ENCODE results near the gene OR2A2.
"Not testable (repeated sequence)": the region's sequence is repeated elsewhere in the genome, so short reads cannot be mapped to it uniquely, and the experiment has no call there.

OR2A2 gene

DNA sequence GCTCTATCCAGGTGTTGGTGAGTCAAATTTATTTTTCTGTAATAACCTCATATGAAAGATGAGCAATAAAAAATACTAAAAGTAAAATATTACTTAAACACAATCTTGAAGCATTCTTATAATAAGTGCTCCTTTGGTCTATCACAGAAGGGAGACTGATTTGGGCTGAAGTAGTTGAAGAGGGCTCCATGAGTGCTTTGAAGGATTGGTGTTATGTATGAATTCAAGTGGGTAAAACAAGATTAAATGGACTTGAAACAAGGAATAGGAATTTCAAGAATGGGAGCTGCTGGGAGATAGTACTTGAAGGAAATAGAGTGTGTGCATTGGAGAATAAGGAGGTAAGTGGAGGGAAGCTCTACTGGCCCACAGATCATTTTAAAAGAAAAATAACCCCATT is 7.3 kb upstream of the OR2A2 start:
- H3K9ac ChIP-seq (ENCODE audit: low read depth in 1 of 2, low read length in 2 of 2) = no peak overlapping the region
- no peak overlapping the region for H3K27ac ChIP-seq (ENCODE audit: low read depth, low read length)
- no peaks in the 10 kb centered on the region for H3K4me1 ChIP-seq (ENCODE audit: control insufficient read depth in 1 of 2, insufficient read depth in 2 of 2, low read length in 2 of 2)
- no peak overlapping the region for H3K4me3 ChIP-seq (ENCODE audit: low read depth in 1 of 2, low read length in 2 of 2)
- no peaks in the 10 kb centered on the region for H3K27me3 ChIP-seq (ENCODE audit: control insufficient read depth in 1 of 2, insufficient read depth in 2 of 2, low read length in 2 of 2)
- H3K36me3 ChIP-seq (ENCODE audit: control insufficient read depth in 1 of 2, insufficient read depth in 2 of 2, low read length in 2 of 2) = no peaks in the 10 kb centered on the region
- H3K9me3 ChIP-seq (ENCODE audit: control insufficient read depth in 1 of 2, low read length in 2 of 2) = no peaks in the 10 kb centered on the region

DNA sequence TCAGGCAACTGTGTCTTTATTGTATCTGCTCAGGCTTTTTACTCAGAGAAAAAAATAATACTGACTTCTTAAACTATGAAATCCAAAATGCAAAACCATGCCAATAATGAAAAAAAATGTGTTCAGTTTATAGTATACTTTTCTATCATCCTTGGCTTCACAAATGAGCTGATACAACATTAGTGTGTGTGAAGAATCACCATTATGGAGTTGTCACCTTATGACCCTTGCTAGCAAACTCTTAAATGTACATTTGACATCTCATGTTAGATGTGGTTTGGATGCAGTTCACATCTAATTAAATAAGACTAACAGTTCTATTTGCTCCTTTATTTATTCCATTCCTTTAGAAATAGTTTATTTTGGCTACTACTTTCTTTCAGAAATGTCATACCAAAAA is 4.2 kb upstream of the OR2A2 start:
- Histone ChIP-seq H3K36me3 (ENCODE audit: control insufficient read depth in 1 of 2, insufficient read depth in 2 of 2, low read length in 2 of 2) (no peaks in the 10 kb centered on the region), H3K9ac (ENCODE audit: low read depth in 1 of 2, low read length in 2 of 2) (no peak overlapping the region), H3K9me3 (ENCODE audit: control insufficient read depth in 1 of 2, low read length in 2 of 2) (no peaks in the 10 kb centered on the region), H3K27ac (ENCODE audit: low read depth, low read length) (no peak overlapping the region), H3K27me3 (ENCODE audit: control insufficient read depth in 1 of 2, insufficient read depth in 2 of 2, low read length in 2 of 2) (no peaks in the 10 kb centered on the region), H3K4me1 (ENCODE audit: control insufficient read depth in 1 of 2, insufficient read depth in 2 of 2, low read length in 2 of 2) (no peaks in the 10 kb centered on the region), H3K4me3 (ENCODE audit: low read depth in 1 of 2, low read length in 2 of 2) (no peak overlapping the region)

DNA sequence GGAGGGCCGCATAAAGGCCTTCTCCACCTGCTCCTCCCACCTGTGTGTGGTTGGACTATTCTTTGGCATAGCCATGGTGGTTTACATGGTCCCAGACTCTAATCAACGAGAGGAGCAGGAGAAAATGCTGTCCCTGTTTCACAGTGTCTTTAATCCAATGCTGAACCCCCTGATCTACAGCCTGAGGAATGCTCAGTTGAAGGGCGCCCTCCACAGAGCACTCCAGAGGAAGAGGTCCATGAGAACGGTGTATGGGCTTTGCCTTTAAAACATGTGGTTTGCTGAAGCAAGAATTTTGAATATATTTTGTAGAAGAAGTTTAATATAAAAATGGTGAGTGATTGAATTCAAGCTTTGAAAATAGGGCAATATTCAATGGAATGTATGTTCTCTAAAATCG is 889 bp downstream of the OR2A2 start:
- Histone ChIP-seq H3K4me1 (ENCODE audit: control insufficient read depth in 1 of 2, insufficient read depth in 2 of 2, low read length in 2 of 2) (no peaks in the 10 kb centered on the region), H3K9me3 (ENCODE audit: control insufficient read depth in 1 of 2, low read length in 2 of 2) (no peaks in the 10 kb centered on the region), H3K9ac (ENCODE audit: low read depth in 1 of 2, low read length in 2 of 2) (no peak overlapping the region), H3K36me3 (ENCODE audit: control insufficient read depth in 1 of 2, insufficient read depth in 2 of 2, low read length in 2 of 2) (no peaks in the 10 kb centered on the region), H3K4me3 (ENCODE audit: low read depth in 1 of 2, low read length in 2 of 2) (no peak overlapping the region), H3K27ac (ENCODE audit: low read depth, low read length) (no peak overlapping the region), H3K27me3 (ENCODE audit: control insufficient read depth in 1 of 2, insufficient read depth in 2 of 2, low read length in 2 of 2) (no peaks in the 10 kb centered on the region)

DNA sequence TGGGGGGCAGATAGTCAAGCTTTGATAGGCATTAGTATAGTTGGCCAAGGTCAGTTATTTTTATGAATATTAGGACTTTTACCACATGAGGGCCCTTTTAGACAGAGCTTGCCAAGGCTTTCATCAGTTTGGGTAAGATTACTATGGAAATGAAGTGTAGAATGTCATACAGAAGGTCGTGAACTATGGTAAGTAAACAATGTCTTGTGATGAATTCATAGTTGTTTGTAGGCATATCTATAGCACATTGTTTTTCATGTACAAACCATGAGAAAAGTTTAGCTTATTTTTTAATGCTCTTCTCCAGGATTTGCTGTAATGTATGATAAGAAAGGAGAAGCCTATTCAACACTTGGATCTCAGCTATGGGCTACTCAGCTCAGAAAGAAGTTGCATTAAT is 4.3 kb downstream of the OR2A2 start:
- H3K9ac ChIP-seq (ENCODE audit: low read depth in 1 of 2, low read length in 2 of 2) = no peak overlapping the region

DNA sequence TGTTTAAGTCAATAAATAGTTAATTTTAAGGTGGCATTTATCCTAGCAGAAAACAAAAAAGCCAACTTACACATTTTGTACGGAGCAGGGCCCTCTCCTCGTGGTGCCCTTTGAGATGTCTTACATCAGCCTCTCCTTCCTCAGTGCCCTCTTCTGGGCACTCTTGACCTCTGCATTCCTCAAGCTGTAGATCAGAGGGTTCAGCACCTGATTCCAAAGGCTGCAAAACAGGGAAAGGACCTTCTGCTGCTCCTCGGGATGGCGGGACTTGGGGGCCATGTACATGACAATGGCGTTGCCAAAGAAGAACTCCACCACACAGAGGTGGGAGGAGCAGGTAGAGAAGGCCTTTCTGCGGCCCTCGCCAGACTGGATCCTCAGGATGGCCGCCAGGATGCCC is 9.0 kb downstream of the OR2A2 start:
- Histone ChIP-seq H3K36me3 (ENCODE audit: control insufficient read depth in 1 of 2, insufficient read depth in 2 of 2, low read length in 2 of 2) (no peaks in the 10 kb centered on the region), H3K9me3 (ENCODE audit: control insufficient read depth in 1 of 2, low read length in 2 of 2) (no peaks in the 10 kb centered on the region), H3K9ac (ENCODE audit: low read depth in 1 of 2, low read length in 2 of 2) (no peak overlapping the region), H3K4me3 (ENCODE audit: low read depth in 1 of 2, low read length in 2 of 2) (no peak overlapping the region), H3K27ac (ENCODE audit: low read depth, low read length) (no peak overlapping the region), H3K27me3 (ENCODE audit: control insufficient read depth in 1 of 2, insufficient read depth in 2 of 2, low read length in 2 of 2) (no peaks in the 10 kb centered on the region), H3K4me1 (ENCODE audit: control insufficient read depth in 1 of 2, insufficient read depth in 2 of 2, low read length in 2 of 2) (no peaks in the 10 kb centered on the region)

More for the DNA sequence above, 4.3 kb downstream of the OR2A2 start:
- Histone ChIP-seq H3K9me3 (ENCODE audit: control insufficient read depth in 1 of 2, low read length in 2 of 2) (no peaks in the 10 kb centered on the region), H3K27ac (ENCODE audit: low read depth, low read length) (no peak overlapping the region), H3K27me3 (ENCODE audit: control insufficient read depth in 1 of 2, insufficient read depth in 2 of 2, low read length in 2 of 2) (no peaks in the 10 kb centered on the region), H3K36me3 (ENCODE audit: control insufficient read depth in 1 of 2, insufficient read depth in 2 of 2, low read length in 2 of 2) (no peaks in the 10 kb centered on the region), H3K4me1 (ENCODE audit: control insufficient read depth in 1 of 2, insufficient read depth in 2 of 2, low read length in 2 of 2) (no peaks in the 10 kb centered on the region), H3K4me3 (ENCODE audit: low read depth in 1 of 2, low read length in 2 of 2) (no peak overlapping the region)

DNA sequence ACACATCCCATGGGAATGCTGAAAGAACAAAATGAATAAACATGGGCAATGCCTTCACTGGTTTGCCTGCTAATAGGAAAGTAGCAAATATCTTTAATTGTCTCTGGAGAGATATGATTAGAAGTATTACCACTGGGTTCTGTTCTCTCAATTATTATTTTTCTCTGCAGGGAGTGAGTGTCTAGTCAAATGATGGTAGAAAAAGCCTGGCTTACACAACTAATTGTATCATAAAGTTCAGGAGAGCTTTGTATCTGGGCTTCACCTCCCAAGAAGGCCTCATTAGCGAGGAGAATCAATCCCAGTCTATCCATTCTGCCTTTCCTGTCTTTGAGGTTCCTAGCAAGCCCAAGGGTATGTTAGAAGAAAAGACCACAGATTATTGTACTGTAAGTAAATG is 13.5 kb downstream of the OR2A2 start, which contains the start of gene OR2A14:
Gene OR2A14, plus strand, starts transcription at position 301 of the 400 bp plus-strand sequence. CDS start 5,937 bp downstream, outside the sequence.
- no peak within 1 kb of the TSS for H3K9ac ChIP-seq (ENCODE audit: low read depth in 1 of 2, low read length in 2 of 2)
- H3K36me3 ChIP-seq (ENCODE audit: control insufficient read depth in 1 of 2, insufficient read depth in 2 of 2, low read length in 2 of 2) = no peaks in the 10 kb centered on the region
- no peaks in the 10 kb centered on the region for H3K9me3 ChIP-seq (ENCODE audit: control insufficient read depth in 1 of 2, low read length in 2 of 2)
- no peaks in the 10 kb centered on the region for H3K27me3 ChIP-seq (ENCODE audit: control insufficient read depth in 1 of 2, insufficient read depth in 2 of 2, low read length in 2 of 2)
- no peak within 1 kb of the TSS for H3K27ac ChIP-seq (ENCODE audit: low read depth, low read length)
- no peaks in the 10 kb centered on the region for H3K4me1 ChIP-seq (ENCODE audit: control insufficient read depth in 1 of 2, insufficient read depth in 2 of 2, low read length in 2 of 2)
- no peak within 1 kb of the TSS for H3K4me3 ChIP-seq (ENCODE audit: low read depth in 1 of 2, low read length in 2 of 2)

DNA sequence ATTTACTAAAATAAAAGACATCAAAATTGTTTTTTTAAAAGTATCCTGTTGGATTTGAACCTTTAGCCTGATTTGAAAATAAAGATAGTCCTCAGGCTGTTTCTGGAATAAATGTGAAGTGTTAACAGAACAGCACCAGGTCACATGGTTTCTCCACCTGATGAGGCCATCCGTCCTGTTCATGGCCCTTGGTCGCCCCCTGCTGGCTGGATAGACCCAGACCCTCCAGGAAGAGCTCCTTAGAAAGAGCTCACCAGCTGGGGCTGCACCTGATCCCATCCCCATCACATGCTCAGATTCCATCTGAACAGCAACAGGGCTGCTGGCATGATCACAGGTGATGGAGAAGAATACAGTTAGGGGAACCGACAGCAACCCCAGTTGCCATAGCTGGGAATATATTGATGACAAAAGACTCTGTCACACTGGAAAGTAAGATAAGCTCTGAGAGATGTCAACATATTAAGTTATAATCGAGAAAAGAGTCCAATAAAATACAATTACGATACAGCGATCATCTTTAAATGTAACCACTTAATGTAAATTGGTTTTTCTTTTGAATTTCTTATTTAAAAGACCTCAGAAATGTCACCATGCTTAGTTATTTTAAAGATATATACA is 18.4 kb downstream of the OR2A2 start:
- Histone ChIP-seq H3K27ac (ENCODE audit: low read depth, low read length) (no peak overlapping the region), H3K4me3 (ENCODE audit: low read depth in 1 of 2, low read length in 2 of 2) (no peak overlapping the region), H3K36me3 (ENCODE audit: control insufficient read depth in 1 of 2, insufficient read depth in 2 of 2, low read length in 2 of 2) (no peaks in the 10 kb centered on the region), H3K9me3 (ENCODE audit: control insufficient read depth in 1 of 2, low read length in 2 of 2) (no peaks in the 10 kb centered on the region), H3K9ac (ENCODE audit: low read depth in 1 of 2, low read length in 2 of 2) (no peak overlapping the region), H3K27me3 (ENCODE audit: control insufficient read depth in 1 of 2, insufficient read depth in 2 of 2, low read length in 2 of 2) (no peaks in the 10 kb centered on the region), H3K4me1 (ENCODE audit: control insufficient read depth in 1 of 2, insufficient read depth in 2 of 2, low read length in 2 of 2) (no peaks in the 10 kb centered on the region)

DNA sequence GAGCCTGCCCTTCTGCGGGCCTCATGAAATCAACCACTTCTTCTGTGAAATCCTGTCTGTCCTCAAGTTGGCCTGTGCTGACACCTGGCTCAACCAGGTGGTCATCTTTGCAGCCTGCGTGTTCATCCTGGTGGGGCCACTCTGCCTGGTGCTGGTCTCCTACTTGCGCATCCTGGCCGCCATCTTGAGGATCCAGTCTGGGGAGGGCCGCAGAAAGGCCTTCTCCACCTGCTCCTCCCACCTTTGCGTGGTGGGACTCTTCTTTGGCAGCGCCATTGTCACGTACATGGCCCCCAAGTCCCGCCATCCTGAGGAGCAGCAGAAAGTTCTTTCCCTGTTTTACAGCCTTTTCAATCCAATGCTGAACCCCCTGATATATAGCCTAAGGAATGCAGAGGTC is 20.2 kb downstream of the OR2A2 start:
- not testable (repeated sequence) for H3K36me3 ChIP-seq (ENCODE audit: control insufficient read depth in 1 of 2, insufficient read depth in 2 of 2, low read length in 2 of 2); H3K27me3 ChIP-seq (ENCODE audit: control insufficient read depth in 1 of 2, insufficient read depth in 2 of 2, low read length in 2 of 2); H3K4me3 ChIP-seq (ENCODE audit: low read depth in 1 of 2, low read length in 2 of 2); H3K27ac ChIP-seq (ENCODE audit: low read depth, low read length); H3K9ac ChIP-seq (ENCODE audit: low read depth in 1 of 2, low read length in 2 of 2); H3K9me3 ChIP-seq (ENCODE audit: control insufficient read depth in 1 of 2, low read length in 2 of 2); H3K4me1 ChIP-seq (ENCODE audit: control insufficient read depth in 1 of 2, insufficient read depth in 2 of 2, low read length in 2 of 2)

DNA sequence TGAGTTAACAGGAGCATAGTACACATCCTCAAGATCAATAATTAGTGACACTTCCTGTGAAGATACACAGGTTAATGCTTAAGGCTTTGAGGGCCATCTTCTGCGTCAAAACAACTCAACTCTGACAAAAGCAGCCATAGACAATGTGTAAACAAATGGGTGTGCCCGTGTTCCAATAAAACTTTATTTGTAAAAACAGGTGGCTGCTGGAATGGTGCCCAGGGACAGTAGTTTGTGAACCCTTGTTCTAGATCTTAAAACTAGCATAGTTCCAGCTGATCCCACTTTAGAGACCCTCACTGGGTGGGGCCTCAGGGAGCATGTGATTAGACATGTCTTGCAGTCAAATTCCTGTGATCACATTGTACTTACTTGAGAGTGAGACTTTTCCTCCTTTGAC is 21.3 kb downstream of the OR2A2 start:
- Histone ChIP-seq H3K4me1 (ENCODE audit: control insufficient read depth in 1 of 2, insufficient read depth in 2 of 2, low read length in 2 of 2) (no peaks in the 10 kb centered on the region), H3K27me3 (ENCODE audit: control insufficient read depth in 1 of 2, insufficient read depth in 2 of 2, low read length in 2 of 2) (no peaks in the 10 kb centered on the region), H3K27ac (ENCODE audit: low read depth, low read length) (no peak overlapping the region), H3K36me3 (ENCODE audit: control insufficient read depth in 1 of 2, insufficient read depth in 2 of 2, low read length in 2 of 2) (no peaks in the 10 kb centered on the region), H3K9ac (ENCODE audit: low read depth in 1 of 2, low read length in 2 of 2) (no peak overlapping the region), H3K4me3 (ENCODE audit: low read depth in 1 of 2, low read length in 2 of 2) (no peak overlapping the region), H3K9me3 (ENCODE audit: control insufficient read depth in 1 of 2, low read length in 2 of 2) (no peaks in the 10 kb centered on the region)

DNA sequence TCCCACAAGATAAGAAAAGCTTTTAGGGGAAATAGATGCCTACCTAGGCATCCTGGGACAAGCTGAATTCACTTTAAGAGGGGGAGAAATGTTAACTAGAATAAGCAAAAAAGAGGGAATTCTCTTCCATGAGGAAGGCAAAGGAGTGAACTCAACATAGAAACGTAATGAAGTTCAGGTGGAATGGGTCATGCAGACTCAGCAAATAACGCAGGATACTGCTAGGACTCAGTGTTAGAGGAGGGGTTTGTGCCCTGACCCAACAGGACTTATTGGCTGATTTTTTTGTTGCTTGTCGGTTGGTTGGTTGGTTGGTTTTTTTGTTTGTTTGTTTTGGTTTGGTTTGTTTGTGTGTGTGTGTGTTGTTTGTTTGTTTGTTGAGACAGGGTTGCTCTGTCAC is 22.9 kb downstream of the OR2A2 start:
- Histone ChIP-seq H3K4me1 (ENCODE audit: control insufficient read depth in 1 of 2, insufficient read depth in 2 of 2, low read length in 2 of 2) (no peaks in the 10 kb centered on the region), H3K27ac (ENCODE audit: low read depth, low read length) (no peak overlapping the region), H3K9ac (ENCODE audit: low read depth in 1 of 2, low read length in 2 of 2) (no peak overlapping the region), H3K27me3 (ENCODE audit: control insufficient read depth in 1 of 2, insufficient read depth in 2 of 2, low read length in 2 of 2) (no peaks in the 10 kb centered on the region), H3K4me3 (ENCODE audit: low read depth in 1 of 2, low read length in 2 of 2) (no peak overlapping the region), H3K36me3 (ENCODE audit: control insufficient read depth in 1 of 2, insufficient read depth in 2 of 2, low read length in 2 of 2) (no peaks in the 10 kb centered on the region), H3K9me3 (ENCODE audit: control insufficient read depth in 1 of 2, low read length in 2 of 2) (no peaks in the 10 kb centered on the region)

DNA sequence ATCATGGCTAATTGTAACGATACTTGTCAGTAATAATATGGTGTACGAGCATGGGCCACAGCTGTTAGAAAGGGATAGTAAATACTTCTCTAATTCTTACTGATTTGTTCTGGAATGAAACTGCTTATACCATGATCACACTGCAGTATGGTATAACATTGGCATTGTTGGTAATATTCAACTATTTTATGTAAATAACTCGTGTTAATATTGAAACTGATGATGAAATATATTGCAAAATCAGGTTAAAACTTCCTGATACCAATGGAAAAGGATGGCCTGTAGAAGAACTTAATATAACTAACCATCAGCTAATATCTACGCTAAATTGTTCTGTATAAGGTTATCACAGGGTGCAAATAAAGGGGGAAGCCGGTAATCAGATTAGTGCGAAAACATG is 23.9 kb downstream of the OR2A2 start:
- no peaks in the 10 kb centered on the region for H3K4me1 ChIP-seq (ENCODE audit: control insufficient read depth in 1 of 2, insufficient read depth in 2 of 2, low read length in 2 of 2)
- H3K9ac ChIP-seq (ENCODE audit: low read depth in 1 of 2, low read length in 2 of 2) = no peak overlapping the region
- no peaks in the 10 kb centered on the region for H3K27me3 ChIP-seq (ENCODE audit: control insufficient read depth in 1 of 2, insufficient read depth in 2 of 2, low read length in 2 of 2)
- H3K9me3 ChIP-seq (ENCODE audit: control insufficient read depth in 1 of 2, low read length in 2 of 2) = no peaks in the 10 kb centered on the region
- no peaks in the 10 kb centered on the region for H3K36me3 ChIP-seq (ENCODE audit: control insufficient read depth in 1 of 2, insufficient read depth in 2 of 2, low read length in 2 of 2)
- H3K4me3 ChIP-seq (ENCODE audit: low read depth in 1 of 2, low read length in 2 of 2) = no peak overlapping the region
- no peak overlapping the region for H3K27ac ChIP-seq (ENCODE audit: low read depth, low read length)

Data from duodenal mucosa (tissue), 2 donors.